Measurements from ENCODE around the gene DGKB.

Gene DGKB

DNA sequence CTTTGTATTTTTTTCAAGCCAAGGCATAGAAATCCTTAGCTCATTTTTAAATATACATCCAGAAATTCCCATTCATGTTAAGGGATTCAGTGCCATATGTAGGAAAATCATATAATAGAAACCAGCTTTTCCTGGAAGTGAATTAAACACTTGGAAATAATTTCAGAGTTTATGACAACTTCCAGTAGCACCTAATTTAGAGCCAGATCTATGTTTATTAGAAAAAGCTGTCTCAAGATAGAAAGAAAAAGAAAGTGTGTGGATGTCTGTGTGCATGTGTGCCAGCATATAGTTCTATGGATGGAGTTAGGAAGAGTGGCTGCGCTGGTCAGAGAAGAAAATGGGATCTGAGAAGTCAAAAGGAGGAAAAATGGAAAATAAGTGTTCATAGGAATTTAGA, 225.7 kb downstream of the DGKB start:
- no peak for DNase-seq

DNA sequence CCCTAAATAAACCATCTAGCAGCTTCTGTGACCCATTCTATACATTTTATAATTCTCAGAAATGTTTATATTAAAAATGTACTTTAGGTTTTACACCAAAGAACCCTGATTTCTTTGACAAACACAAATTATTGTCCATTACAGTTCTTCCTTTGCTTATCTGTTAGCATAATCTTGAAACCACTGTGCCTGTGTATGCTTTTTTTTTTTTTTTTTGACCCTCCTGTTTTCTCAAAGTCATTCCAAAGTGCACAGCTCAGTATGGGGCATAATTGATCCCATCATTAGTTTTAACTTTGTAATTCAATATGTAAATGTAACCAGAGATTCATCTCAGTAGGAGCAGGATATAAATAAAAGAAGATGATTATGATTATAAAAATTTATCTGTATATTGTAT, 229.3 kb downstream of the DGKB start:
- no peak for DNase-seq

DNA sequence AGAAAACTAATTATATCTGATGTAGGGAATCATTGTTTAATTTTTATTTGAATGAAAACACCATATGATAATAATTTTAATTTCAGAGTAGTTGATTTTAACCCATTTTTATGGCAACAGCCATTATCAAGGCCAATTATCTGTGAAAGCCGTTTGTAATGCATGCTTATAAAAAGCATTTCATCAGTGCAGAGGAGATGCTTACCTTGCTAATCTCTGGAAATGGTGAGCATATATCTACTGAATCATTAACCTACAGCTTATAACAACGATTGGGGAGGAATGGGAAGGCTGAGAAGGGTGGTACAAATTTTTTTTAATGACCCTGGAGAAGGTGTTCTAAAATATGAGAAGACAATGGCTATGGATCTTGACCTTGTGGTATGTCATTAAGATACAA, 235.6 kb downstream of the DGKB start:
- no peak for DNase-seq

DNA sequence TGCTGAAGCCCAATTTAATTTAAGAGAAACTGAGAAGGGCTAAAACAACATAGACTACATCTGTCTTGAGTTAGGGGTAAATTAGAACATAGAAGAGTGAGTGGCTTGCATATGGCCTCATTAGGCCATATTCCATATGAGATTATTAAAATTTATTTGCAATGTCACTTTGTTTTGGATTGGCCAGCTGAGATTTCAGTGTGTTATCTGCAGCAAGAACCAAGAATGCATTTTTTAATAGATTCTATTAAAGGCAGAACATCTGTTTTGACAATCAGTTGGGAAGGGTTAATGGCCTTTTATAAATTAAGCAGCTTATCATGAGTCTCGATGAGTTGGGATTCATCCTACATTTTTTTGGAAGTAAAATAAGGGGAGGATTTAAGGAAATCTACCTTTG, 236.2 kb downstream of the DGKB start:
- no peak for DNase-seq

DNA sequence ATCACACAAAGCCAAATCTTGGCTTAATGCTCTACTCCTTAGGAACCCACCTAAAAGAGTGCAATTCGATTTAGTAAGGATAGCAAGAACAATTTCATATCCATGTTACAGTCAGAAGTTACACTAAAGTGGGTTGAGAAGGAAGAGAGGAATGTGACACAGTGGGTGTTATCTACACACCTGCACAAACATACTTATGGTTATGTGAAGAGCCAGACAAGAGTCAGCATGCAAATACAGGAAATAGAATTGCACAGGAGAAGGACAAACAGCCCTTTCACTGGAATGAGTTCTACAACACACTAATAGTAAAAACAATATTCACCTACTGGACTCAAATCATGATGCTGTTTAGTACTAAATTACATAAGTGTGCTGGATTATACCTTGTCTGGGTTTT, 262.8 kb downstream of the DGKB start:
- no peak for DNase-seq

DNA sequence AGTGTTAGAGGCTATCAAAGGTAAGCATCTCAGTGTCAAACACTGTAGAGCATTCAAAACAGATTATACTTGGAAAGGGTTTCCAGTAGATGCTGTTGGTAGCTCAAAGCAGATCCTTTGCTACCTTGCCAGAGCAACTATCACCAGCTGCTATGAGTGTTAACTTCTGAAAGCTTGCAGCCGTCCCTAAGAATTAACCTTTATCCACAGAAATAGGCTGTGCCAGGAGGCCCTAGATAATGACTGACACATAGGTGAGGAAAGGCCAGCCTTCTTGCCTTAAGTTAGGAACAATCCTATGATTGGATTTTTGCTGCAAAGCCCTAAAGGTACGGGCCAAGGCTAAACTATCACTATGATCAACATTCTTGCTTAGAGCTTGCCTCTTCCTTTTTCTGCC, 263.2 kb downstream of the DGKB start:
- DNase-seq, result no peak

DNA sequence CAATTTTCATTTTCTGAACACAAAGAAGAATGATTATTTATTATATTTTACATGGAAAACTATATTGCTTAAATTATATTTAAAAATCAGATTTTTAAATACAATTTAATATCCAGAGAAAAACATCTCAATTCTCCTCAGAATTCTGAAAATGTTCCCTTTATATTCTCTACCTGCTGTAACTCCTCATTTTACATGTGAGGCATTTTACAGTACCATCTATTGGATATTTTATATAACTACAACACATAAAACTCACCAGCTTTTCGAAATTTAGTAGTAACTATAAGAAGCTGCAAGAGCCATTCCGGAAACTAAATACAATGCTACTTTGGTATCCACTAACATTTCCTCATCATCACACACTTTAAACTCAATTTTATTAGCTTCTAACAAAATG, 264.6 kb downstream of the DGKB start:
- DNase-seq, result no peak

DNA sequence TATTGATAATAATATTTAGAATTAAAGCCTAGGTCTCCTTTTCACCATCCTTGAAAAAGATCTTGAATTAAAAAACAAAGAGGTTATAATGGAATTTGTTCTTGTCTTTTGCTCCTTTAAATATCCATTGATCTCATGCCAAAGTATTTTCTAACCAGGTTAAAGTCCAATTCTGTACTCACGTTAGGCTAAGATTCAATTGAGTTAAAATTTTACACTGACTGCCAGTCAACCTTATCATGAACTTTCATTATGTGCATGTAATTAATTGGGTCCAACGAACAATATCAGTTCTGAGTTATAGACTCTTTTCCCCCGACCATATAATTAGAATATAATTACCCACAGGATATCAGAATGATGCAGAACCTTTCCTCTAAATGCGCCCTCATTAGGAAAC, 266.6 kb downstream of the DGKB start:
- DNase-seq, result no peak

DNA sequence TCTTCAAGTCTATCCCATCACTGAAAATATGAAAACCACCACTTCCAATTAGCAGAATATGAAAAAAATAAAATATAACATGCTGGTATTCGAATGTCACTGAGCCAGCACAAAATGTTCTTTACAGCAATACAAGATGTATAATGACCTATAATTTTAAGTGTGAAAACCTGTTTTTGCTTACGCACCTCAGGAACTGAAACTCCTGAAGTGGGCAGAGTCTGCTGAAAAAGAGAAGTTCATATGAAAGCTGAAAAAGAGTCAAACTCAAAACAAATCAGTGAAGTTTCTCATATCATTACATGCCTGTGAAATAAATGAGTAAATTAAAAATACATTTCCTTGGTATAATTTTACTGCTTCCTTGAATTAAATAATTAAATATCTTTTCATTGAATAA, 272.5 kb downstream of the DGKB start:
- no peak for DNase-seq

DNA sequence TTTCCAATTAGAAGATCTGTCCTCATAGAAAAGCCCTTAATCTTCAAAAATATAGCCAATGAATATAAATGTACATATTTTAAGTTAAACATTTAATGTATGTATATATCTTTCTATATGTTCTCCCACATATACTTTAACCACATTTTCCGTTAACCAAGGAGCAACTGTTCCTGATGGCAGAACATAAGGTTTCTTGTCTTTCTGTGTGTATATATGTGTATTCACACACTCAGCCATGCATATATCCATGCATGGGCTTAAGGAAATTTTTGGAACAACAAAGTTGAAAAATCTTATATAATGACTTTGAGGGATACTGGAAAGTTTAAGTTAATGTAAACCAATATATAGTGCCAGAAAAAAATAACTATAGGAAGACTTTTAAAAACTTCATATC, 274.0 kb downstream of the DGKB start:
- DNase-seq, result no peak

DNA sequence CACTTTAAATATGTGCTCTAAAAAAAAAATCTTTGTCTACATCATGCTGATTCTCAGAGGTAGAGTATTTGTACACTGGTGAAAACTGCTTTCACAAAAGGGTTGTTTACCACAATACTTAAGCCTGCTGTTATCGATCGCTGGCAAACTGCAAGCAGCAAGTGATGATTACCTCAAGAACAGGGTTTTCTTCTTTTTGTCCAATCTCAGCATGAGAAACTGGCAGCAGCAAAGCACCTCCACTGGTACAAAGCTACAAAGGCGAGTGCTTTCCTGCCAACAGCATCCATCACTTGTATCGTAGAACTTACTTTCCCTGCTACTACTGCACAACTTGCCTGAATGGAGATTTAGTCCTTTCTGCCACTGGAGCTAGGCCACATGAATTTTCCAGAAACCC, 276.5 kb downstream of the DGKB start:
- no peak for DNase-seq

DNA sequence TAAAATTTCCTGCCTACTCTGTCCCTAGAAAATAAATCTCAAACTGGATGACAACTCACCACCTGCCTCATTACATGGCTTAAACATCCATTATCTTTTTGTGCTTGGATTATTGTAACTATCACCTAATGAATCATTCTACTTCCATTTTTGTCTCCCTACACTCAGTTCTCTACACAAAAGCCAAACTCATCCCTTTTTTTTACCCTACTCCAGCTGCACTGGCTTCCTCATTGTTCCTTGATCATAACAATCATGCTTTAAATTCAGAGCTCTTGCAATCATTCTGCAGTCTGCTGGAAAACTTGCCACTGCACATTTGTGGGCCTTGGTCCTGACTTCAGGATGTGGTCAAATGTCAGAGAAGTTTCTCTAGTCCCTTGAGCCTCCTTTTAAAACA, 280.0 kb downstream of the DGKB start:
- no peak for DNase-seq

DNA sequence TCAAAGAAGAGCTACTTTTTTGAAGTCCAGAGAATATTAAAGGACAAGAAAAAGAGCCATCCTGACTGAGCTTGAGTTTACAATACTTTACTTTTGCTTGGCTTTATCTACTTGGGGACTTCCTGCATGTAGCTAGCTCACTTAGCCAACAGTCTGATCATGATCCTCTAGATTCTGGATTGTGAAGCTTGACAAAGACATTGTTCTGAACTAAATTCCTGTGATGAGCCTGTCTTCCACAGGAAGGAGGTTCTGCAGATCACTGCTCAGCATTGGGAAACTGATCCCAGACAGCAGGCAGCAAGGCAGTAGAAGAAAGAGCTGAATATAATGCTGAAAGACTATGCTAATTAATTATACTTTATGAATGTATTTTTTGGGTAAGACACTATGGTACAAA, 296.4 kb downstream of the DGKB start:
- DNase-seq, result no peak

DNA sequence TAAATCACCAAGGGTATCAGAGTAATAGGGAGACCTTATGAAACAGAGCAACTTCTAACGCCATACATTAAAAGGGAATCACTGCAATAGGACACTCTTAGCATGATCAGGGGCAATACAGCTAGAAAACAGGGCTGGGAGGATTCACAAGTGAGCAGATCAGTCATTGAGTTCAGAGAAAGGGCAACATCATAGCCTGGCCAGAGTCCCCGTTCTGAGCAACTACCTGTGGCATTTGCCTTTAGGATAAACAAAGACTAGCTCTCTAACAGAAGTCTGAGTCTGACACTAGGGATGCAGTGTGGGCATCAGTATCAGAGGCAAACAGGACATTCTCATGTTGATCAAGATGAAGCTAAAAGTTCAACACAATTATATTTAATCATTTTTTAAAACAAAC, 297.9 kb downstream of the DGKB start:
- no peak for DNase-seq

DNA sequence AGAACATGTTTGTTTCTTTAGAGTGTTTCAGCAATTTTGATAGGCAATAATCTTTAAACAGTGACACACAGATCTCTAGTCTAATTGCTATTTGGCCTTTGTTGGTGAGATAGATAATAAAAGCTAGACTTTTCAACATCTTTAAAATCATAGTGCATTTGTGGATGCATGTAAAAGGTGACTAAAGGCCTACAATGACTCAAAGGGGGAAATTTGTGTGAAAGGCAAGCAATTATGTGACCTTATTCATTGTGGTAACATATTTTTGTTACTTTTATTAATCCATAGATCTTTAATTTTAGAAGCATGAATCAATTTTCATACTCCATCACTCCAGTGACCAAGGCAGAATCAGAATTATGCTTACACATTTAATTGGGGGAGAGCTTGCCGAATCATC, 299.7 kb downstream of the DGKB start:
- DNase-seq, result no peak

DNA sequence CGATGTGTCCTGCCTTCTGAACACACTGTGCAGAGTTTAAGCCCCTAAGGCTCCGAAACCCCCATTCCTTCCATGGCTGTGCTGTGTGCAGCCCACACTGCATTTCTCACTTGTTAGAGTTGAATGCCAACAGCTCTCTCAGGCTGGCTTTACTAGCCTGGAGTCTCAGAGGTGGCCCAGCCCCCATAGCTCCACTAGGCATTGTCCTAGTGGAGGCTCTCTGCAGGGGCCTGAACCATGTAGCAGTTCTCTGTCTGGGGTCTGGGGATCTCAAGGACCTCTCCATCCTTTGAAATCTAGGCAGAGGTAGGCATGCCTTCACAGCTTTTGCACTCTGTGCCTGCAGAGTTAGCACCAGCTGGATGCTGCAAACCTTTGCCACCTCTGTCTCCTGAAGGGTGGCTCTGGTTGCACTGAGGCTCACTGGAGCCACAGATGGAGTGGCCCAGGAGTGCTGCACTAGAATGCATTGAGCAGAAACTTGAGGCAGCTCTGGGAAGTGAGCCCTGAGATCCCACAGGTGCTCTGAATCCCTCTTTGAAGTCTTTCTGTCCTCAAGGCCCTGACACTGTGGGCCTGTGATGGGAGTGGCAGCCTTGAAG, 301.7 kb downstream of the DGKB start:
- no peak for DNase-seq

DNA sequence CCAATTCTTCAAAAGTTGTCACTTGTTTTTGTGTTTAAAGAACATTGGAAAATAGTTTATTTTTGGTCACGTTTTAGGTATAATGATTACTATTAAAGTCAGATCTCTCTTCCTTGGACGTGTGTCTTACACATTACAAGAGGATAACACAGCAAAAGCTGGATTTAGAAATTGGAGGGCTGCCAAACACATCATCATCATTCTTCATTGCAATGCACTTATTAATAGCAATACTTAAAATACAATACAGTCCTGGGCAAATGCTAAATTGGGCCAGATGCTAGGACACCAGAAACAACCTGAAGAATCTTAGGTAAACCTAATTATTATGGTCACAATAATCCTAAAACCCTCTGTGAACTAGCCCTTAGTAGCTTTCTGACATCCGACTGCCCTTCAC, 303.6 kb downstream of the DGKB start:
- no peak for DNase-seq

DNA sequence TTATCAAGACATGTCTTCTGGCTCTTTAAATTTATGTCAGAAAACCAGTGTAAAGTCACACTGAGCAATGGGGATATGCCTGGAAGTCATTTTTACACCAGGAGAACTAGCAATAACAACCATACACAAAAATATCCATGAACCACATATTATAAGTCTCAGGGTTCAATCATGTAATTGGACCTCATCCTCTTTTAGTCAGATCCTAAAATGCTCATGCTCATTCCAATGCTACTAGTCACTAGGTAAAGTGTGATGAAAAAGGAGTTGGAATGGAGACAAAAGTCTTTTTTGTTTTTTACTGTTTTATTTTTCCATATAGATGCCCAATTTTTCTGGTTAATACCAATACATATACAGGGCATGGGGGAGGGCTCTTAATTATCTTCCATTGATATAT, 306.1 kb downstream of the DGKB start:
- no peak for DNase-seq

DNA sequence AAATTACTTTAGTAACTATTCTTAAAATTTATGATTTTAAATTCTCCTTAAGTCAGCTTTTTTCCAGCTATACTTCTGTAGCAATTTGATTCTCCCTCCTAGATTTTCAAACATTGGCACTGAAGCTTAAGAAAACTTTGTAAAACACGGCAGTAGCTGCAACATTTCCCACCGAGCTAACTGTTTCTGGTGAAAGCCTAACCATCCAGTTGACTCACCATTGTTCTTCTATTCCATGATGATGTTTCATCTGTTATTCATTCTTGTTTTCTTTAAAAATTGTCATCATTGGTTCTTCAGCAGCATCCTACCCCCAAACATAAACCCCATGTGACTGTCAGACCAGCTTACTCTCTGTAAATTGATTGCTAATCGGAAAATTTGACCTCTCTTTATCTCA, 312.3 kb downstream of the DGKB start:
- no peak for DNase-seq

DNA sequence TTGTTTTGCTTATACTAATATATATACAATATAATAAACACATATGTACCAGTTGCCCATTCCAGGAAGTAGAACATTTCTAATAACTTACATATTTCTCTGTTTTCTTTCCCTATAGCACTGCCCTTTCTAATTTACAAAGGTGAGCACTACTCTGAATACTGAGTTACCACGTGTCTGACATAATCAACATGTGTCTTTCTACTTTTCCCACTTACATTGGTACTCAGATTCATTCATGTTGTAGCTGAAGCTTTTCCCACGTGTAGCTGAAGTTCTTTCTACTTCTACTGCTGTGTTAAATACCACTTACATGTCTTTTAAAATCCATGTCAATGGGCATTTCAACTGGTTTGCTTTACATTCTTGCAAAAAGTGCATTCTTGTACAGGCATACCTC, 317.3 kb downstream of the DGKB start:
- DNase-seq, result no peak

DNA sequence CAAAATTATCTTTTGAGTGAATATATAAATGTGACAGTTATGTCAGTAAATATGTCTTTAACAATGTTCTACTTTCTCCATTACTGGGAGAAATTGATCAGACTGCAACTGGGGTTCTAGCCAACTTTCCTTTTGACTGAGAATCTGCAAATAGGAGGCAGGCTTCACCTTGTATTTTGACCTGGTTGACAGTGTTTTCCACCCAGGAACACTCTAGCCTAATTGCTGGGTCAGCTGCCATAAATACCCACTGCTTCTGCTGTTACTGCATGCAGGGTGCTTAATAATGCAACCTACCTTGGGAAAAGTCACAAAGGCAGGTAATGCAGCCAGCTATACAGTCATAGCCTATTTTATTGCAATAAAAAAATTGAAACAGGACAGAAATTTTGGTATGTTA, 319.0 kb downstream of the DGKB start:
- DNase-seq, result no peak

DNA sequence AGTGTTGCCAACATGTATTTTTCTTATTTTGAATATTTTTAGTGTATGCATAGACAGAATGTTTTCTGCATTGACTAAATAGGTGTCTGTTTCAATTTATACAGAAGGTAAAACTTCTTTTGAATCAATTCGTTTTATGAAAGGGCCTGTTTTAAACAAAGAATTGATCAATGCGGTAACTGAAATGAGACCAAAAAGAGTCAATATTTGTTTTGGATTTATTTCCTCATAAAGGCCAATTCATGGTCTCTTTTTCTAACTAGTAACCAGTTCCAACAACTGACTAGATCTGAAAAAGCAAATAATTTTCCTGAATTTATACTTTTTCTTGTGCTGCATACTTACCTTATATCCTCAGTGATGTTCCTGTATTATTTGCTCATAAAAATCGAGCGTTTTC, 320.5 kb downstream of the DGKB start:
- DNase-seq, result no peak

DNA sequence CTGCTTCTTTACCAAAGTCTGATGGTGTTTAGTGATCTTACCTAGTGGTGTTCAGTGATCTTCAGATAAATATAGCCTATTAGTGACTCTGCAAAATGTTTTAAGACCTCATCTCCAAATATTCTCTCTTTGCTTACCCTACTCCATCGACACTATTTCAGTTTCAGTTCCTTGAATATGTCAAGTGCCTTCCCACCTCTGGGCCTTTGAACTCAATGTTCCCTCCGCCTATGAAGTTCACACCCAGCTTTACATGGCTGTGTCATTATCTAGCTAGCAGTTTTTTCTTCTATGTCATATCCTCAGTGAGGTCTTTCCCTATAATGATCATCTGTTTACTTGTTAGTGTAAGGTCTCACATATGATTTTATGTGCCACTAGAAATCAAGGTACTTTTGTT, 322.6 kb downstream of the DGKB start:
- DNase-seq, result no peak

DNA sequence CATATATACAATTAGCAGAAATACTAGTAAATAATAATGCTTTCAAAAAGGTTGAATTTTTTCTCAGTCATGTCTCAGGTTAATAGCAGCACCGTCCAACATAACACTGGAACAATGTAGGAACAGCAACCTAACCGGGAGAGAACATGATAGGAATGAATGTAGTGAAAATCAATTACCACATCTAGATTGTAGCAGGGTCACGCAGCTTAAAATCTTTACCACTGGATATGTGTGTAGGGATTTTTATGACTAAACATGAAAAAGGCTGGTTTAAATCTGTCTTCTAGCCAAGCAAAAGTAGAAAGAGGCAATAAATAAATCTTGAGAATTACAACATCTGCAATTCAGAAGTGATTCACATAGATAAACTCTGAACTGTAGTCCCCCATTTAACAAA, 326.0 kb downstream of the DGKB start:
- no peak for DNase-seq

DNA sequence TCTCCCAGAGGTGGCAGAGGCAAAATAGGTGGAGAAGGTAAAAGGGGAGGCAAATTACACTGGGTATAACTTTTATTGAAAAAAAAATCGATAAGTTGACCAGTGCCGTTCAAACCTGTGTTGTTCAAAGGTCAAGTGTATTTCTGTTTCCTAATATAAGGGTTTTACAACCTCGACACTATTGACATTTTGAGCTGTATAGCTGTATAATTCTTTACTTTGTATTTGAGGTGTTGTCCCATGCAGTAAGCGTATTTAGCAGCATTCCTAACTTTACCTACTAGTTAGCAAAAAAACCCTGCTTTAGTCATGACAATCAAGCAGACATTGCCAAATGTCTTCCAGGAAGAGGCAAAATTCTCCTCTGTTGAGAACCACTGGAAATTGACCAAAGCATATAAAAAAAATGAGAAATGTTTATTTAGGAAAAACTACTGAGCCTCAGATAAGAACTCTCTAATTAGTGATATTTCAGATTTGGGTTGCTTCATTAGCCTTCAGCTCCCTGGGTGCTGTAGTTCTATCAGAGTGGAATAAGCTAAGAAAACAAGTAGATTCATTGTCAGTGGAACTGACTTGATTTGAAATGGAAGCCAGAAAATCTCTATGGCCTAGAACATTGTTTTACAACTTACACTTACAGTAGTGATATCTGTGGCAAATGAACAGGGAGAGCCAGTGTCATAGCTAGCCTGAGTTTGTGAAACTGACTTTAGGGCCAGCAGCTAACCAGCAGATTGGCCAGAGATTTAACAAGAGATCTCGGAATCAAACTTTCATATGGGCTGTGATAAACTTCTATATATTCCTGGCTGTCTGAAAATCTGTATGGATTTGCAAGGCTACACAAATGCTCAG, 331.6 kb downstream of the DGKB start:
- no peak for DNase-seq

Measured in CD4-positive, alpha-beta T cell treated with Interleukin-17A for 4 hours (primary cell).